GM19324 (cell line): ENCODE measurements around the gene PRRG2.

Source experiments
- ATAC-seq: cut with Tn5 transposase; IDR thresholded peaks from one replicate; pipeline ENCODE4 v1.9.1; 2021; ENCODE audit warnings: mild to moderate bottlenecking, moderate library complexity; ENCODE audit not compliant: unreplicated experiment, low FRiP score

The PRRG2 gene

DNA sequence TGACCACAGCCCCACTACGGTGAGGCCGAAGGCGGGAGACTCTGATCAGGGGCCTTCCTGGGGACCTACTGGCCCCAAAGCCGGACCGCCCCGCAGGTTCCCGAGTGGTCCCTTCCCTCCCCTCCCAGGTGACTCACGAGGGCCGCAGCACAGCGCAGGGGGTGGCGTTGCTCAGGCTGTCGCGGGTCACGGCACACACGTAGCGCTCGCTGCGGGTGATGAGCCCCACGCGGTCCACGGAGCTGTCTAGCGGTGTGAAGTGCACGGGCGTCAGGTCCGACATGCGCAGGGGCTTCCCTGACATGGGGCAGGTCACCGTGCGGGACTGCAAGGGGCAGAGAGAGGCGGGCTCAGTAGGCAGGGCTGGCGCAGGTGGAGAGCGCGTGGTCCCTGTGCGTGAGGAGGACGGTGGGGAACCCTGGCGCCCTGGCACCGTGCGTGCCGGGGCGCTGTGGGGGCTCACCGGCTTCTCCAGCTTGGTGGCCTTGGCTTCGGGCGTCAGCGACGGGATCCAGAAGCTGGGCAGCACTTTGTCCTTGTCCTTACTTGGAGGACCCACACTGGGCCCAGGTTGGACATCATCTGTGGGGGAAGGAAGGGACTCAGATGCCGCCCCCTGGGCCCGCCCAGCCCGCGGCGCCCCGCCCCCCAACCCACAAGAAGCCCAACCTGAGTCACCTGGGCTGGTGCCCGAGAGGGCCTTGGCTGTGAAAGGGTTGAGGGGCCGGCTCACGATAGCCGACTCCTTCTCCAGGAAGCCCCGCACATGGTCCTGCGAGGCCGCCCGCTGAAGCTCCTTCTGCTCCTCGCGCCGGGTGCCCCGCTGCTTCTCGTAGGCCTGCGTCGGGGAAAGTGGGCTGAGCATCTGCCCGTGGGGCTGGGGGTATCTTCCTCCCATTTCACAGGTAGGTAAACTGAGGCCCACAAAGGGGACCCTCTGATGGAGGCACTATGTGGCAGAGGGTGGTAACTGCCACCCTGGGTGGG, 24.4 kb upstream of the PRRG2 start:
- no peak for ATAC-seq

DNA sequence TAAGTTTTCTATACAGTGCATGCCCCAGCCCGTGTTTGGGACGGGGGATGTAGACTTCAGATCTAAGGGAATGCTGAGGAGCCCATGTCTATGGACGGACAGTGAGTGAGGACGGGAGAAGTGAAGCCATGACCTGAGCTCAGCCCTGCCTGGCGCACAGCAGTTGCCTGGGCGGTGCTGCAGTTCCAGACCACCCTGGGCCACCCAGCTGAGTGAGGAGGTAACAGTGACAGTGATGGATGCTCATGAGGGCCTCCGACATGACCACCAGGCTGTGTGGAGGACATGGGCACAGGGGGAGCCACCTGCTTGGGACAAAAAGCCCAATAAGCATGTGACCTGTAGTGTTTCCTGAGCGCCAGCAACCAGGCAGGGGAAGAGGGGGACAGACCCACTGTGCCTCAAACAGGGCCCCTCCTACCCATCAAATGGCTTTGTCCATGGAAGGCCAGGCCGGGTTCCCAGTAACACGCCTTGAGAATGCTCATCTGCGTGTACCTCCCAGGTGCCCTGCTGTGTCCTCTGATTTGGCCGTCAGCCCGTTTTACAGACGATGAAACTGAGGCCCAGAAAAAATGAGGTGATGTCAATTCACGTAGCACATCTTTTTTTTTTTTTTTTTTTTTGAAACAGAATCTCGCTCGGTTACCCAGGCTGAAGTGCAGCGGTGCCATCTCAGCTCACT, 23.3 kb upstream of the PRRG2 start:
- ATAC-seq = no peak

DNA sequence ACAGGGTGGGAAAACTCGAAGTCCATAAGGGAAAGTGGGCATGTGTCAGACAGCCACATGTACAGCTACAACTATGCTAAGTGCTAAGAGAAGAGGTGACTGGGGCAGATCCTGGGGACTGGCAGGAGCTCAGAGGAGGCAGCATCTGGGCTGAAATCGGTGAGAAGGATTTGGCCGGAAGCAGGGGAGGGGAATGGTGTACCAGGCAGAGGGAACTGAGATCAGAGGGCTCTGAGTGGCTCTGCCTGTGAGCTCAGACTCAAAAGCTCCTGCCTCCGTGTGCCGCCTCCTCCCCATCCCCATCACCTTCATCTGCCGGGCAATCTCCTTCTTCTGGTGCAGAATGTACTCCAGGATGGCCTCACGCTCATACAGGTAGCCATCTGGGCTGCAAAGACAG, 22.5 kb upstream of the PRRG2 start:
- ATAC-seq = no peak

DNA sequence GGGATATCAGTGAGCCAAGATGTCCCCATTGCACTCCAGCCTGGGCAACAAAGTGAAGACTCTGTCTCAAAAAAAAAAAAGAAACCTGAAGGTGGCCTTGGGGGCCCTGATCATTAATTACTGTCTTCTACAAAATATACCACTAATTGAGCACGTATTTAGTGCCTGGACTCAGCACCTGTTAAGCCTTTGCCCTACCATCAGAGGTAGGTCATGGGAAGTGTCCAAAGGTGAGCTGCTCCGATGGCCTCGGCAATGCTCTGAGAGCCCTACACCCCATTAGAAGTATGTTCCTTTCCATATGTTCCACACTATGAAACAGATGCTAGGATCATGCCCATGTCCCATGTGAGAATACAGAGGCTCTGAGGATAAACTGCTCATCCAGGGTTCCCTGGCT, 21.7 kb upstream of the PRRG2 start:
- ATAC-seq = no peak

DNA sequence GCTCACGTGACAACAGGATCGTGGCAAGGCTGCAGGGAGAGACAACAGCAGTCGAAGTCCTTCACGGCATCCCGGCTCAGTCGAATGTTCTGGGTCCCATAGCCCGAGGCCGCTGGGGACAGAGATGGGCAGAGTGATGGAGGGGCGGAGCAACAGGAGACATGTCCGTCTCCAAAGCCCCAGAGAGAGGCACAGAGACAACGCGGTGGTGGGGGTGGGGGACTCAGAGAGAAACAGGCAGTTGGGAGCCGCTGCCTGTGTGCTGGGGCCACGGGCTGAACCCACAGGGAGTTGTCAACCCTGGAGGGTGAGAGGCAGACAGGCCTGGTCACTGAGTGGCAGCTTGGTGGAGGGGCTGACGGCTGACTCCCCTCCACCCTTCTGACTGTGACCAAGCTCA, 21.2 kb upstream of the PRRG2 start:
- ATAC-seq = no peak

DNA sequence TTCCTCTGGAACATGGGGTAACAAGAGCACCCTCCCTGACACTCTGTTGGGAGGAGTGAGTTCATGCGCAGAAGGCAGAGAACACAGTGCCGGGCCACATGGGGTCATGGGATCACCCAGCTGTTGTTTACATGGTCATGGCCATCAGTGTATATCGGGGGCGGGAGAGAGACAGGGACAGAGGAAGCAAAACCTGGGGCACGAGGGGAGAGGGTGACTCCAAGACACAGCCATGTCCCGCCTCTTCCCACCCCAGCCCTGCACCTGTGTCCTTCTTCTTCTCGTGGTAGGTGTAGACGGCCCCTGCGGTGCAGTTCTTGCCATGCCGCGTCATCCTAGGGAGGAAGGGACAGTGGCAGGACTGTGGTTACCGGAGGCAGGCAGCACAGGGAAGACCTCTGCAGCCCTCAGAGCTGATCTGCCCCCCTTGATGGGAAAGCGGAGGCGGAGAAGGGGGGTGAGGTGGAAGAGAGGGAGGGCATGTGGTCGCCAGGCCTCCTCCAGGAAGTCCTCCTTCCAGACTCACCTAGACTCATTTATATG, 20.7 kb upstream of the PRRG2 start:
- ATAC-seq = no peak

DNA sequence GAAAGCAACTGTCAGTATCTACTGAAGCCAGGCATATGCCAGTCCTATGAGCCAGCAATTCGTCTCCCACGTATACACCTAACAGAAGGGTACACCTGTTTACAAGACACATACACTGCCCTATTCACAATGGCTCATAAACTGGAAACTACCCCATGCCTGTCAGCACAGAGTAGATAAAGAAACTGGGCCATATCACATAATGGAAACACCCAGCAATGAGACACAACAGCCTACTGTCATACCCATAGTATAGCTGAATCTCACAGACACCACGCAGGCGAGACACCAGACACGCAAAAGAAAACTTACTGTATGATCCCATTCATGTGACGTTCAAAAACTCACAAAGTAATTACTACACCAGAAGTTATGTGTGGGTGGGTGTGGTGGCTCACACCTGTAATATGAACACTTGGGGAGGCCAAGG, 16.5 kb upstream of the PRRG2 start:
- ATAC-seq = no peak

DNA sequence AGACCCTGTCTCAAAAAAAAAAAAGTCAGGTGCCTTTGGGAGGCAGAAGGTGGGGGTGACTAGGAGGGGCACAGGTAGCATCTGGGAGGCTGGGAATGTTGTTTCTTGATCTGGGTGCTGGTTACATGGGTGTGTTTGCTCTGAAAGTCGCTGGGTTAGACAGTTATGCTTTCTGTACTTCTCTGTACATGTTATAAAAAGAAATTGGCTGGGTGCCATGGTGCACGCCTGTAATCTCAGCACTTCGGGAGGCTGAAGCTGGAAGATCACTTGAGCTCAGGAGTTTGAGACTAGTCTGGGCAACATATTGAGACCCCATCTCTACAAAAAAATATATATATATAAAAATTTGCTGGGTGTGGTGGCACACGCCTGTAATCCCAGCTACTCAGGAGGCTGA, 15.9 kb upstream of the PRRG2 start:
- ATAC-seq = no peak

DNA sequence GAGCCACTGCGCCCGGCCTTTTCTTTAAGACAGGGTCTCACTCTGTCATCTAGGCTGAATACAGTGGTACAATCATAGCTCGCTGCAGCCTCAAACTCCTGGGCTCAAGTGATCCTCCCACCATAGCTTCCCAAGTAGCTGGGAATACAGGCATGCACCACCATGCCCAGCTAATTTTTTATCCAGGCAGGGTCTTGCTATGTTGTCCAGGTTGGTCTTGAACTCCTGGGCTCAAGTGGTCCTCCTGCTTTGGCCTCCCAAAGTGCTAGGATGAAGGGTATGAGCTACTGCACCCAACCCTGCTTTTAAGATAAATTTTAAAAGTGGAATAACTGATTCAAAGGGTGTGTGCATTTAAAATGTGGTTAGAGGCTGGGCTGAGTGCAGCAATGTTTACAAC, 14.8 kb upstream of the PRRG2 start:
- no peak for ATAC-seq

DNA sequence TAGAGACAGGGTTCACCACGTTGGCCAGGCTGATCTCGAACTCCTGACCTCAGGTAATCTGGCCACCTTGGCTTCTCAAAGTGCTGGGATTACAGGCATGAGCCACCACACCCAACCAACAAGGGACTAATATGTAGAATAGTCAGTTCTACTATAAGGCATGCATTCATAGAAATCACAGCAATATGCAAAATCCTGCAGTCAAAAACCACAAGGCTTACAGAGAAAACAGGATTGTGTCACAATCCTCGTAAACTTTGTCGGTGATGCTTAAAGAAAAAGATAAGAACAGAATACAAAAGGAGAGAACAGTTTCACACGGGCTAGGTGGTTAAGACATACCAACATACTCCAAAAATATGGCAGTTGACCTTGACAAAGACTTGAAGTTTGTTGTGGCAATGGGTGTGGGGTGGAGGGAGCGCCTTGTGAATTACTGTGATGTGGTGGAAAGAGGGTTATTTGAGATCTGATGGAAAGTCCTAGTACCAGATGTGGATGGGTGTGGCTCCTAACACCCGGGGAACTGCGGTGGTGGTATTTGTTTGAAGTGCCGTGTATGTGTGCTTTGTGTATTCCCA, 13.2 kb upstream of the PRRG2 start:
- no peak for ATAC-seq

DNA sequence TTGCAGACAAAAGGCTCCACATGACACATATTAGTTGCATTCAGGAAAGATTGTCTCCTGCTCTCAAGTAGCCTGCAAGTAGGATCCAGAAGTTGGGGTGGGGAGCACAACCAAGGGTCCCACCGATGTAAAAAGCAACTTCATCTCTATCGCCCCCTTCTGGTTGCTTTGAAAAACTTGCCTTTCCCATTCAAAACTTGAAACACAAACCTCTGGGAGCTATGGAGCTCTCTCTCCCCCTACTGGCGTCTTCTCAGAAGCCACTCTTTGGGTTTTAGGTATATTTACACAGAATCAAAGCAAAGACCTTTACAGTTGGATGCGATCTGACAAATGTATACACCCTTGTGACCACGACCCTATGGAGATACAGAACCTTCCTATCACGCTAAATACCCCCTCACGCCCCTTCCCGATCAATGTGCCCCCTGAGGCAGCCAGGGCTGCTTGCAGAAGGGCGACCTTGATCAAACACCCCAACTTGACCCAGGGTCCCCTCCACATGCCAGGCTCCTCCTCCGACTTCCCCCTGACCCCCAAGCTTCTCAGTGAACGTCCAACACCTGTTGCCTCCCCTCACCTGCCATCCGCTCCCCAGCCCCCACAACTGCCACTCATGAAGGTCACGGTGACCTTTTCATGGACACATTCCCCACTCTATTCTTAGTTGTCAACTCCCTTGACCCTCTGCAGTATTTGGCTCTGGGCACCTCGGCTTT, 10.8 kb upstream of the PRRG2 start:
- no peak for ATAC-seq

DNA sequence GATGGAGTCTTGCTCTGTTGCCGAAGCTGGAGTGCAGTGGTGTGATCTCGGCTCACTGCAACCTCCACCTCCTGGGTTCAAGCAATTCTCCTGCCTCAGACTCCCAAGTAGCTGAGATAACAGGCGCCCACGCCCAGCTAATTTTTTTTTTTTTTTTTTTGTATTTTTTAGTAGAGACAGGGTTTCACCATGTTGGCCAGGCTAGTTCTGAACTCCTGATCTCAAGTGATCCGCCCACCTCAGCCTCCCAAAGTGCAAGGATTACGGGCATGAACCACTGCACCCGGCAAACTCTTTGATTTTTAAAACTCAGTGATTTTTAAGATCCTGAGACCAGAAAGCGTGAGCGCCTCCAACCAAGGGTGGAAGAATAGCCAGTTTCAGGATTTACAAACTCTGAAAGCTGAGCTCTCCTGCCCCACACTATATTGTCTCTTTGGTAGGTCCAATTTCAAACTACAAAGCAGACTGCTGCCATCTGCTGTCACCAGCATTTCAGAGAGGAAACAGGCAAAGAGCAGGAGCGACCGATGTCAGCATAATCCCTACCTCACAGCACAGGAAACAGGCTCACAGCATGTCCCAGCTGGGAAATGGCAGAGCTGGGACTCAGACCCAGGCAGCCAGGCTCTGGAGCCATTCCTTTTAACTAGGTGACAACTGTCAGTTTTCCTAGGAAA, 10.0 kb upstream of the PRRG2 start:
- no peak for ATAC-seq

DNA sequence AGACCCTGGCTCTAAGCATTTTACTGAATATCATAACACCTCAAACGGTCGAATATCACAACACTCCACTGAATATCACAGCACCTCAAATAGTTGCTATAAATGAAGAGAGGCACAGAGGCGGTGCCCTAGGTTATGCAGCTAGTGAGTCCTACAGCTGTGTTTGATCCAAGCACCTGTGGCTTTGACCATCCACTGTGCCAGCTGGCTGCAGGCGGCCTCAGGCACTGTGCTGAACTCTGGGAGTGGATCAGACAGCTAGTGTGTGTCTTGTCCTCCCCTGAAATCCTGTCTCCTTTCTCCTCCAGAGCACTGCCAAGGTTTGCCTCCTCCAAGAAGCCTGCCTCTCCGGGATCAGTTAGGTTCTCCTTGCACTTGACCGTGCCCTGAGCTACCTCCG, 8.1 kb upstream of the PRRG2 start:
- ATAC-seq = no peak

DNA sequence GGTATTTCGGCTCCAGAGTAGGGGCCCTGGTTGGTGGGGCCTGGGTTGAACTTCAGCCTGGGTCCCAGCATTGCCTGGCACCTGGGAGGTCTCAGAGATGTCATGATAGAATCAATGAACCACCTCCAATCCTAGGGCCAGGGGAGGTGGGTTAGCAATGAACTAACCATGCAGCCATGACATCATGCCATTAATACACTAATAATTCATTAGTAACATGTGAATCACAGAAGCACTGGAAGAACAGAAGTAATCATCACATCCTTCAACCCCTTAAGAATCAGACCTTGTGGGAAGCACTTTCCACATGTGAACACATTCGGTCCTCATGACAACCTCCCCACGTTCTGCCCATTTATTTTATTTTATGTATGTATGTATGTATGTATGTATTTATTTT, 7.7 kb upstream of the PRRG2 start:
- ATAC-seq = no peak

DNA sequence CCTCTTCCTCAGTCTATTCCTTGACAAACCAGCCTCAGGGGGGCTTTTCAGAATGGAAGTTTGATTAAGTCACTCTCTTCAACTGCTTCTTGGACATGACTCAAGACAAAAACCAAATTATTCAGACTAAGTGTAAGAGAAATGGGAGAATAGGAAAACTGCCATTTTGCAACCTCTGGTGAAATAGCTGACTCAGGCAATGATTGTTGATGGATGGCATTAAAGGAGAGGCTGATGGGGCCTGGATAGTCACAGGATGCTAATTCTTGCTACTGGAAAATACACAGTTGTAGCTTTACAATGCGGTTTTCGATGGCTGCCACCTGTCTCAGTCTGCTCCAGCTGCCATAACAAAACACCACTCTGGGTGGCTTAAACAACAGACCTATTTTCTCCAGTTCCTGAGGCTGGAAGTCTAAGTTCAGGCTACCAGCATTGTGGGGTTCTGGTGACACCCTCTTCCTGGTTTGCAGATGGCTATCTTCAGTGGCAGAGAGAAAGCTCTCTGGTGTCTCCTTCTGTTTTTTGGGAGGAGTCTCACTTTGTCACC, 6.8 kb upstream of the PRRG2 start:
- ATAC-seq = no peak

DNA sequence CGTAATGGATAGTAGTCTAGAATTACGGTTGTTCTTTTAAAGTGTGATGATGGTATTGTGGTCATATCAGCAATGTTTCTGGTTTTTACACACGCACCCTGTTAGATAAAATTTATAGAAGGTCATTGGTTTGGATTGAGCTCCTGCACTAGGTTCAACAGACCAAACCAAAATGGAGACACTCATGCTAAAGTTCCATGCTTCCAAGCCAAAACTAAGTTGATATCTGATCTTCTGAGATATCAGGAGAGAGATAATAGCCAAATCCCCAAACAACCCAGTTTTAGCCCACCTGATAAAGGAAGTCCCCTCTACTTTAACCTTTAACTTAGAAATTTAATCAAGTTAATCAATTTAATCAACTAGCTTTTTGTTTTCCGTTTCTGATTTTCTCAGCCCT, 1.9 kb upstream of the PRRG2 start:
- ATAC-seq = no peak

DNA sequence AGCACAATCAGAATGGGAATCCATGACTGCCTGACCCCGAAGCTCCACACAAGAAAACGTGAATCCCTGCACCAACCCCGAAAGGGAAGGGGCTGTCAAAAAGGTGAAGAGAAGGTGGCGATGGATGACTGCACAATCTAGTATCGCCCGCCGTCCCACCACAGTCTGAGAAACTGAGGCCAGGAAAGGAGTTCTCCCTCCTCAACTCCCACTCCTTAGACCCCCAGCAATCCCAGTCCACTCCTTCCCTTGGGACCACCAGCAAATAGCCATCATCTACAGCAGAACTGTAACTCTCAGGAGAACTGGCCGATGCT, 1.2 kb upstream of the PRRG2 start:
- ATAC-seq = no peak

DNA sequence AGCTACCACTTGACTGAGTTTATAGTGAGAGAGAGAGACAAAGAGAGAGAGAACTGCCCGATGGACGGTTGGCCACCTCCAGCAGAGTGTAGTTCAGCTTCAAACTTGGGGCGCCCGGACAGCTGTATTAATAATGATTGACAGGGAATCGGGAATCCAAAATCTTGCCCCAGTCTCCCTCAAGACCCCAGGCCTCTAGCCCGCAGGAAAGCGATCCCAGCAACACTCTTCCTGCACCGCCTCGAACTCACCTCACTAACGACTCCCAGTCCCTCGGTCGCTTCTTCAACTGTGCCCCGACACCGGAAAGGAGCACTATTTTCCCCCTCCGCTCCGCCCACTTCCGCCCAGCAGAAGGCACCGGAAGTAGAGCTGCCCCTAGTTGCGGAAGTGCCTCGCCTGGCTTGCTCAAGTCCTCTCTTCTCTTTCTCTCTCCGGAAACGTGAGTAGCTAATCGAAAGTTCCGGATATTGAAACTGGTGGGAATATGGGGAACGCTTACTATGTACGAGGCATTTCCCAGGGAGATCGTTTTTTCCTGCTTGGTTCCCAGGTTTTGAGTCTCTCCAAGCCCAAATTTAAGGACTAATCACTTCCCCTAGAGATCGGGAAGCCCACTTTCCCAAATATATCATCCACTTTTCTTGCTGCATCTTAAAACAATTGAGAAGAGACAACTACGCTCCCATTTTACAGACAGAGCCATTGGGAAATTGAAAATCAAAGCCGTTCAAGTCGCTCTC, 681 bp upstream of the PRRG2 start, which contains the start of gene NOSIP:
Gene NOSIP (minus strand): TSS at position 293 of the 743 bp plus-strand sequence. CDS start 19,865 bp downstream, outside the sequence.
- peak; percentile 89 for ATAC-seq

DNA sequence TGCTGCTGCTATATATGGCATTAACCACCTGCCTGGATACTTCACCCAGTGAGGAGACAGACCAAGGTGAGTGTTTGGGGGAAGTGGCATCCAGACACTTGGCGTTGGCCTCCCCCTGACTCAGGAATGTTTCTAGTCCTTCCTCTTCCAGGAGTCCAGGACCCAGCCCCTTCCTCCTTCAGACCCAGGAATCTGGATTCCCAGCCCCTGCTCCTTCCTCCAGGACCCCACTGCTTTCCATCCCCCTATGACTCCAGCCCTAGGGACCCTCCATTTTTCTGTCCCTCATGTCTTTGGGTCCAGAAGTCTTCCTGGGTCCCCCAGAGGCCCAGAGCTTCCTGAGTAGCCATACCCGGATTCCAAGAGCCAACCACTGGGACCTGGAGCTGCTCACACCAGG, 2.1 kb downstream of the PRRG2 start:
- no peak for ATAC-seq
